Activated T-helper 1 cell treated with anti-CD3 and anti-CD28 coated beads, Interleukin-2, amount 50 U/mL, for 16 hours (primary cell): Measurements from ENCODE around the gene SUSD1.
A peak's percentile ranks its signal among the peaks of the same experiment; 100 is the strongest.
"Not testable (repeated sequence)": the region's sequence is repeated elsewhere in the genome, so short reads cannot be mapped to it uniquely, and the experiment has no call there.

Experiments
- DNase-seq, 2 donors: peaks; one replicate each; pipeline ENCODE4 v3.0.0-alpha.2; 2020; ENCODE audit warnings: low read depth in 1 of 2, low spot score in 1 of 2

Gene SUSD1

DNA sequence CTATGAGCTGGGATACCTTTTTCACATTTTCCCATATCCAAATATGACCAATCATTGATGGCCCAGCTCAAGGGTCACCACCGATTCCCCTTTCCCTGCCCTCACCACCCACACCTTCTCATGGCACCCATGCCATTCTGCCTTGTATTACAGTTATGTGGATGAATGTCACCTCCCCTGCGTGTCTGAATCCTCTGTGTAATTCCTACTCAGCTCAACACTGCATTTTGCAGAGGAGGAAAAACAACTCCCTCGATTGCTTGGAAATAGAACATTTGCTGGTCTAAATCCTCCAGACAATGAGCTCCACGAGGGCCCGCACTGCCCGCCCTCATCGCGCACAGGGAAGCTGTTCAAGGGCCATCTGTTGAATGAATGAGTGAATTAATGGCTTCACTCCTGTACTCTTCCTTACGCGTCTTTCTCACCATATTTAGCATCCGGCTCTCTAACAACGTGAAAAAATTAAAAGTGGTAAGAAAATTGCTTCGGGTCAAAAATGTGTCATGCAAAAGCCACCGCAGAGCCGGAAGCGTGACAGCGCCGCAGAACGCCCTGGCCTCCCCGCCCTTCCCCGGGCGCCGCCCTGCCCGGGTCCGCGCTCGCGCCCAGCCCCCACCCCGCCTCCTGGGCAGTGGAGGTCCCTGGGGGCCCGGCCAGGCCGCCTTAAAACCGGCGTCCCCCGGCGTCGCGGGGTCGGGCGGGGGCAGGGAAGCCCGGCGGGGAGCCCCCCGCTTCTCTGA, 704 bp downstream of the SUSD1 start:
- peak; percentile 43 to 60 for DNase-seq

DNA sequence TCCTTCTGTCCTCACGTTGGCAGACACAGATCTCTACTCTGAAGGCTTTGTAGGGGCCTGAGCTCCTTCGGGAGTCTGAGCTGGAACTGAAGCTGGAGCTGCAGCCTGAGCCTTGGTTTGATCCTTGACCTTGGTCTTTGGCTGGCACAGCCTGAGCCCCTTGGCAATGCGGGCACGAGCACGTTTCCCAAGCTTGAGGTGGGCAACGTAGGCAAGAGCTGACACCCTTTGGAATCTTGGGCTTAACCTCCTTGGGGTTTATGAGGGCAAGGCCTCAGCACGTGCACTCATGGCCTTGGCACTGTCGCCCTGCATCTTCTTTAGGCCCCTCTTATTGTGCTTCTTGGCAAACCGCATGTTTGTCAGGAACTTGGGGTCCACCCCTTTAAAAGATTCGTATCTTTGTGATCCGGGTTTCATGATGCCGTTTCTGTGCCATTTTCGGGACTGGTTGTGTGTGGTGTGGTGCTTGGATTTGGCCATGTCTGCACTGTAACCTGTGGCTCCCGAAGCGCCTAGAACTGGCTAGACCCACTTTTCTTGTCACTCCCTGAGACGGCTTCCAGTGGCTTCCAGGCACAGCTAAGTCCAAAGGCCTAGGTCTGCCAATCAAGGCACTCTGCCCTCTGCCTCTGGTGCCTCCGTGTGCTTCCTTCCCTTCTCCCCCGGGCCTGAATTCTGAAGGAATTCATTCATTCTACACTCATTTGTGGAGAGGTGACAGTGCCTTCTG, 1.4 kb downstream of the SUSD1 start:
- no peak for DNase-seq

DNA sequence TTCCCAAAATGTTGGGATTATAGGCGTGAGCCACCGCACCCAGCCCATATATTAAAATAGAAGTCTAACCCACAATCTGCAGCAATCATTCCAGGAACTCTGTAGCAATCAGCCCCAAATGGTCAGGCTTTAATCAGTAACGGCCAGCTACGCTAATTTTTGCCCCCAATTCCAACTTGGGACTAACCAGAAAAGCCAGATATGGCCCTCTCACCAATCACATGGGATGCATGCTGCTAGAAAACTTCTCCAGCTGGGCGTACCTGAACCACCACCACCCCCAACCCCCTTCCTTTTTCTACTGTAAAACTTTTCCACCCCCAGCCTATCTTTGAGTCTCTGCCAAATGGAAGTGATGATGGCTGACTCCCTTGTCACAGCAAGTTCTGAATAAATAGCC, 4.1 kb downstream of the SUSD1 start:
- no peak for DNase-seq

DNA sequence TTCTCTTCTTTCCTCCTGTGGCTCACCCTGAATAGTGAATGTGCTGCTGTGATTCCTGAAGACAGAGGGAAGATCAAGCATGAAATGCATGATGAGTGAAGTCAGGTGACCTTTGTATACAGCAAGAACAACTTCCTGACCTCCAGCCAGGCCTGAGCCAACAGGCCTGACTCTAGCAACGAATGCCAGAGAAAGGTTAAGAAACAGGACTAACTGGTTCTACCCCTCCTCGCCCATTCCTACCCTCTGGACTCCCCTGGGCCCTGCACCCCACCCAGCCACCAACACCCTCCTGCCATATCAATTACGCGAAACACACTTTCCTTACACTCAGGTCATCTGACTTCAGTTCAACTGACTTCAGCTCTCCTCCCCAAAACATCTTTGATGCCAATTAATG, 4.9 kb downstream of the SUSD1 start:
- no peak for DNase-seq

DNA sequence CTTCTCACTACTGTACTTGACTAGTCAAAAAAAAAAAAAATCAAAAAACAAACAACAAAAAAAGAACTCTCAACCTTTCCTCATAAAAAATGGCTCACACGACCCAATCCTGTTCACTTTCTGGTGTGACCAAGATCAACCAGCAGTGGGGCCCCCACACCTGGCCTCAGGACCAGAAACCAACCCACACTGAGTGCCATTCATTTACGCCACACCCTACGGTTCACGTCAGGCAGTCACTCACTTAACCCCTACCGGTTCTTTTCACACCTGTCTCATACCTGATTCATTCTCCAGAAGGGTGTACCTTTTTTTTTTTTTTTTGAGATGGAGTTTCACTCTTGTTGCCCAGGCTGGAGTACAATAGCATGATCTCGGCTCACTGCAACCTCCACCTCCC, 5.7 kb downstream of the SUSD1 start:
- no peak for DNase-seq

DNA sequence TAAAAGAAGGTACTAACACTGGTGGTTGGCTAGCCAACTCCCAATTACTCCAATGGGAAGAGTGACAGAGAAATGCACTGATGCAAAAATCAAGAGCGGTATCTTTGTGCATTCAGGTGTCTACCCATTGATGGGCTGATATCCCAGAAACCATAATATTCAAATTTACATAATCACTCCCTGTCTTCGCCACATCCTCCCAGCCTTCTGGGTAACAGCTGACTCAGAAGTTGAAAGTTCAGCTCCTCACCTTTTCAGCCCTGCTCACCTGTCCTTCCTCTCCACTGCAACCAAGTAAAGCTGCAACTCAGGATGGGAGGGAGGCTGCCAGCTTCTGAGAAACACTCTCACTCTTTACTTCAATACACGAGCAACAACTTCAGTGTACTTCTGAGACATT, 6.9 kb downstream of the SUSD1 start:
- no peak for DNase-seq

DNA sequence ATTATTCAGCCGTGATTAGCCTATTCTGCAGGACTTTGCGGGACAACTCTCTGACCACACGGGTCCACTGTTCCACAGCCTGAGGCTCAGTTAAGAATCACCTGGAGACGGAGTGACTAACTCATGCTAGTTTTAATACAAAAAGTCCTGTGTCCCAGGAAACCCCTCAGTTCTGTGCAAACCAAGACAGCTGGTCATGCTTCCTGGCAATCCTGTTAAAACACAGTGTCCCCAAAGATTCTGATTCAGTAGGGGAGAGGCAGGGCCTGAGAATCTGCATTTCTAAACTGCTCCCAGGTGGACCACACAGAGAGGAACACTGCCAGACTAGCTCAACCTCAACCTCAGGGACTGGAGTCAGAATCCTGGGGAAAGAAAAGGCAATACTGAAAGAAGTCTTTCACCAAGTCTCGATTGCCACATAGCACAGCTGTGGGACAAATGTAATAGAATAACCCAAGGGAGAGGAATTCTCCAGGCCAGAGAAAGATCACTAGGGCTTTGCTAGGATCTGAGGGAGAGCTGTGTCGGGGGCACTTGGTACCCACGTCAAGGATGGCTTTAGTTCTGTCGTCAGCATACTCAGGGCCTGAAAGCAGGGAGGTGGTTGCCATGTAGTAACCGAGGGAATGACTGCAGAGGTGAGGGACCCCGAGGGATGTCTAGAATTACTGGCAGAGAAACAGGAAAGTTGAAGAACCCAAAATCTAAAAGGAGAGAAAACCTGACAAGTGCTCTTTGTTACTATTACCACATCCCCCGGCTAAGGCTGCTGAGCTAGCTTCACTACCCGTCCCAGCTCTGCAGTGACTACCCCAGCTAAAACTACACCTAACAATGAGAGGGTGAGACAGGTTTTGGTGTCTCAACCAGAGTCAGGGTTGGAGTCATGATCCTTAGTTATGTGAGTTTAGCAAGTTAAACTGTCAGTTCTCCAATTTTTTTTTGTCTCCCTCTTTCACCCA, 8.6 kb downstream of the SUSD1 start:
- DNase-seq: no peak

DNA sequence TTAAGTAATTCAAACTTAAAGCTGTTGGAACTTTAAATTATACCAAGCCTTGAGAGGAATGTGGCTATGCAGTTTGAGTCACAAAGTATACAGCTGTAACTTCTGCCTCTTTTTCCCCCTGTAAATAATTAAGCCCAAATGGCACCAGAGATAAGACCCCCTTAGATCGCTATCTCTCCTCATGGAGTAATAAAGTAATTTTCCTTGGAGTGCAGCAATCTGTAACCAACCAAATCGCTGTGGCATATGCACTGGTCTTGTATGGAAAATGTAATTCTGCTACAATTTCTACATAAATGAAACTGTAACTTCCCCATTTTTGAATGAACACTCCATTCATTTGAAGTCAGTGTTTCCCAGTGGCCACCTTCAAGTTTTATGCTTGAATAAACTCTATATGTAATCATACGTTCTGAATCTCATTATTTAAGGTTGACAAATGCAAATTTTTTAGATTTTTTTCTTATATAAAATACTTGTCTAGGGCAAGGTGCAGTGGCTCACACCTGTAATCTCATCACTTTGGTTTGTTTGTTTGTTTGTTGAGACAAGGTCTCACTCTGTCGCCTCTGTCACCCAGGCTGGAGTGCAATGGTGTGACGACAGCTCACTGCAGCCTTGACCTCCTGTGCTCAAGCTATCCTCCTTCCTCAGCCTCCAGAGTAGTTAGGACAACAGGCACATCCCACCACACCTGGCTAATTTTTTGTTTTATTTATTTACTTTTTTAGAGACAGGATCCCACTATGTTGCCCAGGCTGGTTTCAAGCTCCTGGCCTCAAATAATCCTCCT, 12.3 kb downstream of the SUSD1 start:
- DNase-seq: no peak

DNA sequence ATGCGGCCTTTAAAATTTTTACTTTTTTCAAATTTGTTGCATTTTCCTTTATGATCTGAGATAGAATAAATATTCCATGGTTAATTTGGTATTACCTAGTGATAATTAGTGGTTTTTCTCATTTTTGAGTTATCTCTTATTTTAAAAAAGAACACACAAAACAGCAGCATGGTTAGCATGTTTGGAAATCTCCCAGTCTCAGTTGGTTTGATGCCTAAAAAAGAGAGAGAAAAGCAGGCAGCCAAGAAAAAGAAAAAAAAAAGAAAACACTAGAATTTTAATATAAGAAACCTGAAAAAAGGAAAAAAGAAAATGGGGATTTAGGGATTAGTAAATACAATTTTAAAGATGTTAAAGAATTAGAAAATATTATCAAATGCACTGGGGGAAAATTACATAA, 15.3 kb downstream of the SUSD1 start:
- no peak for DNase-seq

DNA sequence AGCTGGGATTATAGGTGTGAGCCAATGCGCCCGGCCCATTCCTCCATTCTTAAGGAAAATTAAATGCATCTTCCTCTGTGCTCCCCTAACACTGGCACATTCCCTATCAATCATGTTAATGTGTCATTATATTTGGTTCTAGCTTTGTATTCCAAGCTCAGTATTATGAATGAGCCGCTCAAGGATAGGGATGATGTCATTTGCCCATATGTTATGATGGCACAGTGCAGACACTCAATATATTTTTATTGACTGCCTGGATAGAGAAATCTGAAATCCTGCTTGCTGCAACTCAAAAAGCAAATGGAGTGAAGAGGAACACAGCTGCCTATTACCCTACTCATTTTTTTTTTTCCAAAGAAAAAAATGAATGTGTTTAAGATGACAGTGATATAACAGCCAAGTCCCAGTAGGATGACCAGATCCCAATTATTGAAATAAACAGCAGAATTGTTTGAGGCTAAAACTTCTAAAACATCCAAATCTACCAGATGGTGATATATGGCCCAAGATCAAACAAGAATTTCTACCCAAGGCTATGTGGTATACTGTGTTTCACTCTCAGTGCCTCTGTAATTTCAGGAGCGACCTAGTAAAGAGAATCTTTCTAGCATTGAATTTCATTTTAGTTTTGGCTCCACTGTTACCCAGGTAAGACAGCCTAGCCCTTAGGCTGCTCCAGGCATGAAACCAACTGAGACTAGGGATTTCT, 16.3 kb downstream of the SUSD1 start:
- DNase-seq: no peak

DNA sequence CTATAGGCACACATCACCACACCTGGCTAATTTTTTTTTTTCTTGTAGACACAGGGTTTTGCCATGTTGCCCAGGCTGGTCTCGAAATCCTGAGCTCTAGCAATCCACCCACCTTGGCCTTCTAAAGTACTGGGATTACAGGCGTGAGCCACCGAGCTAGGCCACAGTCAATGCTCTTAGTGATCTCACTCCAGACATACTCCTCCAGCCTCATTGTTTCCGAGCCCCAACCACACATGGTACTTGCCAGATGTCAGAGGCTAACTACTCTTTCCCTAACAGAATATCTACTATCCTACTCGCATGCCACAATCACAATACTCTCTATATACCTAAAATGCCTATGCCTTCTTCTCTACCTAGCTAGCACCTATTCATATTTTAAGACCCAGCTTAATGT, 17.1 kb downstream of the SUSD1 start:
- DNase-seq: no peak

DNA sequence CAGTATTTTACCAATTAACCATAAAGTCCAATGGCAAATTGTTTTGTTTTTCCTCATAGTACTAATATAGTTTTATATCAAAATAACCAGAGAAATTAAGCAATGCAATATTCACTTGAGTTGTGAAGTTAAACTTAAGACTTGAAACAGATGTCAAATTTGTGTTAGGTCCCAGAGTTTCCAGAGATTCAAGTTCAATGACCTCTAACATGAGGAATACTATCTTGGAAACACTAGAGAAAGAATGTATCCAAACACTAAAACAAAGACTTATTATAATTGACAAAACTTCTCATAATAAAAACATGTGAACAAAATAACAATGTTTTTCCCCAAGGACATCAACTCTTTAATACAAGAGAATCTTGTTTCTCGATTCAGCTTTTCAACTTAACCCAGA, 18.0 kb downstream of the SUSD1 start:
- no peak for DNase-seq

DNA sequence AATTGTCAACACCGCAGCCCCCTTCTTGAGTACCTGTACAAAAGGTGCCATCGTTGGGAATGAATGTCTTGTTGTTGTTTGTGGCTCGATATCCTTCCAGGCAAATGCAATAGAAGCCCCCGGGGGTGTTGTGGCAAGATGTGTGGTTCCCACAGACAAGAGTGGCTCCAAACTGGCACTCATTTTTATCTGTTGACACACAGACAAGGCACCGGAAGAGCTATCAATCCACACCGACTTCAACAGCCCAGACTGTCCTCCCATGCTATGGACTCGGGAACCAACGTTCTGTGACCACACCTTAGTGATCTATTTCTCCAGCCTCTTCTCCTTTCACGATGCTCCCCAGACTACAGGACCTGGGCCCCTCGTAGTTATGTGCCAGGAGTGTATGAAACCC, 25.9 kb downstream of the SUSD1 start:
- no peak for DNase-seq

DNA sequence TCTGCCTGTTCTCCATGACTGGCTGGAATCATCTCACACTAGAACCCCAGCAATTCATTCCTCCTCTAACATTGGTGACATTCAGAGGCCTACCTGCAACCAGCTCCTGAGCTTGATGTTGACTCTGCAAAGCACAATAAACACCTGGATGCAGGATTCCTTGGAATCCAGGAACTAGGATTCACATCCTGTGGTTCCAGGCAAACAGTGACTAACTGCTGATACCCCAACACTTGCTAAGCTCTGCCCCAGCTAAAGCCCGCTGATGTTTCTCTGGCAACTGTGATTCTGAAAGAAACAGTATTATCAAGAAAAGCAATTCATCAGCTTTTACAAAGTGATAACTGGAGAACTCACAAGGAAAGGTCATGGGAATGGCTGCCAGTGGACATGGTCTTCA, 29.2 kb downstream of the SUSD1 start:
- no peak for DNase-seq

DNA sequence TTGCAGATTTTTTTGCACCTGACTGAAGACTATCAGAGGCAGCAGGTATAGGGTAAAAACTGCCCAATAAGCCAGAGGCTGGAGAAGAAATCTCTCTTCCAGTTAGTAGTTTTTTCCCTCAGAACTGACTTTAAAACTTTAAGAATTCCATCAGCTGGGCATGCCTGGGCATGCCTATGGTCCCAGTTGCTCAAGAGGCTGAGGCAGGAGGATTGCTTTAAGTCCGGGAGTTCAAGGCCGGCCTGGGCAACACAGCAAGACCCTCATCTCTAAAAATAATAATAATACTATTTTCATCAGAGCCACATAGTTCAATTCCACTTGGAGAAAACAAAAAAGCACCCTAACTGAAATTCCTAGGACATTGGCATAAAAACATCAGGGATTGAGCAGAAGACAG, 30.3 kb downstream of the SUSD1 start:
- DNase-seq: no peak

DNA sequence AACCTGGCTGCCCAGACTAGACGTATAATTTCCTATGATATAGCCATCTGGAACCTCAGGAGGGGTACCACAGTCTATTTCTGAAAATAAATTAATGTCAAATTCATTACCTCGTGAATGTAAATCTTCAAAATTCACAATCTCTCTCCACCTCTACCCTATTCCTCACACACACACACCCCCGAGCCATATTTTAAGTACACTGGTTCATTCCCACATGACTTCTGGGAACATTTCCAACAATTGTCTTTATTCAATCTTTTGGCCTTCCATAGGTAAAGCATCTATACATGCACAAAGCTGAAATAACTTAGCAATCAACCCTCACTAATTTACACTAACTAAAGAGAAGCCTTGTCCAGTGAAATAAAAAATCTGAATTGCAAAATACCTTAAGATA, 32.7 kb downstream of the SUSD1 start:
- no peak for DNase-seq

DNA sequence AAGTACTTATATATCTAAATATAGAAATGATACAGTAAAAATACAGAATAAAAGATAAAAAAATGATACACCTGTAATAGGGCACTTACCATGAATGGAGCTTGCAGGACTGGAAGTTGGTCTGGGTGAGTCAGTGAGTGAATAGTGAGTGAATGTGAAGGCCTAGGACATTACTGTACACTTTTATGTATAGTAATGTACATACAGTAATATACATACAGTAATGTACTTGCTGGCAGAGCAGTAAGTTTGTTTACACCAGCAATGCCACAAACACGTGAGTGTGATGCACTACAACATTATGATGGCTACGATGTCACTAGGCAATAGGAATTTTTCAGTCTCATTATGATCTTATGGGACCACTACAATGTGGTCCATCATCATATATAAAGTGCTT, 34.2 kb downstream of the SUSD1 start:
- no peak for DNase-seq

DNA sequence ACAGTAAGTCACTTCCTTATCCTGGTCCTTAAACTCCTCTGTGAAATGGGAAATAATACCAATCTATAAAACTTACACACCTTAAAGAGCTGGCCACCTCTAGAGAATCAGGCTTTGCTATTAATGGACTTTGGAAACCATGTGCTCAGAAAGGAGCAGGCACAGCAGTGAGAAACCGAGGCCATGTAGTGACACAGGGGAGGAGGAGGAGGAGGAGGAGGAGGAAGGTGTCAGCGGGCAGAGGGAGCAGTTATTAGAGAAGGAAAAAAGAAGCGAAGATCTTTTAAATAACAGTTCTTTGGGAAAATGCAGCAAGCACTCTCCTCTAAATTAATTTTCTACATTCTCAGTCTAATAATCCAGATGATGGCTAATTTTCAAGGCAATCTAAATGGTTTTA, 38.0 kb downstream of the SUSD1 start:
- DNase-seq: no peak

DNA sequence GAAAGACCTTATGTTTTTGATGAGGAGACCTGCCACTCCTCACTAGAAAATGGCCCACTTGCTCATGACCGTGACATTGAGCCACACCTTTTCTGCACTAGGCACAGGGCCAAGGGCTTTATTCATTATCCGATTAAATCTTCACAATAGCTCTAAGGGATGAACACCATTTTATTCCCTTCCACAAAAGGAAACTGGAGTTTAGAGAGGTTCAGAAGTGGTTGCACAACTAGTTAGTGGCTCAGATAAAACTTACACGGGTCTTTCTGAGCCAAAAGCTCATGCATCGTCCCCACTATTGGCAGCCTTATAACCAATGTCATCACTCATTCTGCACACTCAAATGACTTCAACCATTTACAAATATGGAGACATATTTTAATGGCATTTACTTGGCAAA, 39.4 kb downstream of the SUSD1 start:
- DNase-seq: no peak

DNA sequence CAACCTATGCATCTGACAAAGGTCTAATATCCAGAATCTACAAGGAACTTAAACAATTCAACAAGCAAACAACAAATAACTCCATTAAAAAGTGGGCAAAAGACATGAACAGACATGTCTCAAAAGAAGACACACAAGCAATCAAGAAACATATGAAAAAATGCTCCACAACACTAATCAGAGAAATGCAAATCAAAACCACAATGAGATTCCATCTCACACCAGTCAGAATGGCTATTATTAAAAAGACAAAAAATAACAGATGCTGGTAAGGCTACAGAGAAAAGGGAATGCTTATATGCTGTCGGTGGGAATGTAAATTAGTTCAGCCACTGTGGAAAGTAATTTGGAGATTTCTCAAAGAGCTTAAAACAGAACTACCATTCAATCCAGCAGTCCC, 41.3 kb downstream of the SUSD1 start:
- not testable (repeated sequence) for DNase-seq
